PFSK-1 (cell line): ENCODE measurements around the gene NEURL1B.

Experiments
- POLR2AphosphoS5 ChIP-seq: IDR thresholded peaks from 2 replicates; pipeline ENCODE4 v1.6.1; 2012; ENCODE audit warnings: low read depth, mild to moderate bottlenecking, control low read depth, low read length, moderate library complexity
- TAF1 ChIP-seq: IDR thresholded peaks from 2 replicates; pipeline ENCODE4 v1.6.1; 2012; ENCODE audit warnings: low read length, control low read depth, borderline replicate concordance; ENCODE audit not compliant: insufficient read depth

DNA sequence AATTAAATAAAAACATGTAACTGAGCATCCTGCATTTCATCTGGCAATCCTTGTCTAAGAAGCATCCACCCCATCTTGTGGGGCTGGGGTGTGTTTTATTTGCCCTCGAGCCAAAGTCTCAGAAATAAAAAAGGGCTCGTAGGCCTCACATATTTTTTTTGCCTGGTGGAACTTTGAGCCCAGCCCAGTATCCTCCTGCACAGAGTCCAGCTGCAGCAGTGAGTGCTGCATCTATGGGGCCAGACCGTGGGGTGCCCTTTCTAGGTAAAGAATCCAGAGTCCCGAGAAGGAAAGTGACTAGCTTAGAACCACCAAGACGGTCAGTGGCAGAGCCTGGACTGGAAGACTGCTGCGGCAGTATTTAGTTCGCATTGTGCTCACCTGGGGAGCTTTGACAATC is 33.1 kb downstream of the NEURL1B start:
- TF ChIP-seq TAF1 (no peak), POLR2AphosphoS5 (no peak)
